ENCODE results near the gene INTU. TPM values are rescaled to one million over a fixed set of nuclear protein-coding genes. Genes with fewer than 3 reads are reported as not detected.

Gene INTU
- total RNA-seq, 1 donor from 2014 or later = 0.07 TPM

GRCh38 chr4:127741247-127741646 lies 108.5 kb downstream of the INTU start:
- intact Hi-C loops (cut with micrococcal nuclease) = no loop called here

GRCh38 chr4:127747883-127748282 lies 115.1 kb downstream of the INTU start:
- intact Hi-C loops (cut with micrococcal nuclease) = no loop called here

- intact Hi-C loops (cut with micrococcal nuclease) = no loop called here
Measured at GRCh38 chr4:127748957-127749356, 116.2 kb downstream of the INTU start.

- intact Hi-C loops (cut with micrococcal nuclease) = no loop called here
Measured at GRCh38 chr4:127756906-127757305, 124.1 kb downstream of the INTU start.

GRCh38 chr4:127759228-127759820 lies 126.6 kb downstream of the INTU start:
- intact Hi-C loops (cut with micrococcal nuclease) = no loop called here

- intact Hi-C loops (cut with micrococcal nuclease) = no loop called here
Measured at GRCh38 chr4:127759893-127760292, 127.1 kb downstream of the INTU start.

GRCh38 chr4:127771535-127772275 lies 138.9 kb downstream of the INTU start:
- intact Hi-C loops (cut with micrococcal nuclease) = no loop called here

GRCh38 chr4:127772769-127773671 lies 140.3 kb downstream of the INTU start:
- intact Hi-C loops (cut with micrococcal nuclease) = no loop called here

- intact Hi-C loops (cut with micrococcal nuclease) = no loop called here
Measured at GRCh38 chr4:127775843-127776242, 143.1 kb downstream of the INTU start.

Other genes with a start within 250 kb of the INTU start
- not detected in 2 replicates for gene SLC25A31, start 97.4 kb downstream of the INTU start, total RNA-seq
- gene HSPA4L, start 149.4 kb downstream of the INTU start, total RNA-seq = 0.80 and 1.4 TPM in 2 replicates
- gene PLK4, start 247.9 kb downstream of the INTU start, total RNA-seq = 47.6 and 55.4 TPM in 2 replicates

Data from T-helper 2 cell treated with Interferon-gamma antibody and Interleukin-4, amounts not matched to agents 100 ng/mL and 5 ng/mL, for 36 hours (primary cell).